ENCODE data around the gene BACH2.

BACH2 gene

DNA sequence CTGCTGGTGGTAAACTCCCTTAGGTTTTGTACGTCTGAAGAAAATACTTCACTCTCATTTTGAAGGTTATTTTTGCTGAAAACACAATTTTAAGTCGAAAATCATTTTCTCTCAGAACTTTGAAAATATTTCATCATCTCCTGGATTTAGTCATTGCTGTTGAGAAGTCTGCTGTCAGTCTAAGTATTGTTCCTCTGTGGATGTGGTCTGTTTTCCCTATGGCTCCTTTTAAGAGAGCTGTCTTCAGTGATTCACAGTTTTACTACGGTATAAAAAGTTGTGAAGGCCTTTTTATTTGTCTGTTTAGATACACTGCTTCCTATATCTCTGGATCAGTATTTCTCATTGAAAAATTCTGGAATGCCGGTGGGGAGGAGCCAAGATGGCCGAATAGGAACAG is 243.0 kb downstream of the BACH2 start:
- Histone ChIP-seq H3K4me3 (ENCODE audit: low read depth, low read length) (no peak overlapping the region), H3K27me3 (ENCODE audit: control insufficient read depth, insufficient read depth, low read length) (no peaks in the 10 kb centered on the region), H3K36me3 (ENCODE audit: control insufficient read depth, insufficient read depth, low read length) (no peaks in the 10 kb centered on the region), H3K9ac (no peak overlapping the region), H3K79me2 (no peaks in the 10 kb centered on the region), H3K4me2 (ENCODE audit: low read length) (no peak overlapping the region), H2AFZ (no peak overlapping the region), H3K4me1 (no peaks in the 10 kb centered on the region), H3K27ac (no peak overlapping the region), H3K9me3 (ENCODE audit: control insufficient read depth, low read length) (no peaks in the 10 kb centered on the region)
- TF ChIP-seq, protein P1, sequence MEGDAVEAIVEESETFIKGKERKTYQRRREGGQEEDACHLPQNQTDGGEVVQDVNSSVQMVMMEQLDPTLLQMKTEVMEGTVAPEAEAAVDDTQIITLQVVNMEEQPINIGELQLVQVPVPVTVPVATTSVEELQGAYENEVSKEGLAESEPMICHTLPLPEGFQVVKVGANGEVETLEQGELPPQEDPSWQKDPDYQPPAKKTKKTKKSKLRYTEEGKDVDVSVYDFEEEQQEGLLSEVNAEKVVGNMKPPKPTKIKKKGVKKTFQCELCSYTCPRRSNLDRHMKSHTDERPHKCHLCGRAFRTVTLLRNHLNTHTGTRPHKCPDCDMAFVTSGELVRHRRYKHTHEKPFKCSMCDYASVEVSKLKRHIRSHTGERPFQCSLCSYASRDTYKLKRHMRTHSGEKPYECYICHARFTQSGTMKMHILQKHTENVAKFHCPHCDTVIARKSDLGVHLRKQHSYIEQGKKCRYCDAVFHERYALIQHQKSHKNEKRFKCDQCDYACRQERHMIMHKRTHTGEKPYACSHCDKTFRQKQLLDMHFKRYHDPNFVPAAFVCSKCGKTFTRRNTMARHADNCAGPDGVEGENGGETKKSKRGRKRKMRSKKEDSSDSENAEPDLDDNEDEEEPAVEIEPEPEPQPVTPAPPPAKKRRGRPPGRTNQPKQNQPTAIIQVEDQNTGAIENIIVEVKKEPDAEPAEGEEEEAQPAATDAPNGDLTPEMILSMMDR (IDR thresholded peaks at IDR 0.05), result no peak

- no peak overlapping the region for H3K9ac ChIP-seq
- no peaks in the 10 kb centered on the region for H3K4me1 ChIP-seq
- H3K36me3 ChIP-seq (ENCODE audit: control insufficient read depth, insufficient read depth, low read length), result no peaks in the 10 kb centered on the region
- TF ChIP-seq, protein P1 (IDR thresholded peaks at IDR 0.05), result no peak
- H3K27me3 ChIP-seq (ENCODE audit: control insufficient read depth, insufficient read depth, low read length), result no peaks in the 10 kb centered on the region
- H3K4me2 ChIP-seq (ENCODE audit: low read length), result no peak overlapping the region
- H3K79me2 ChIP-seq, result no peaks in the 10 kb centered on the region
- H3K9me3 ChIP-seq (ENCODE audit: control insufficient read depth, low read length), result no peaks in the 10 kb centered on the region
- no peak overlapping the region for H3K27ac ChIP-seq
- no peak overlapping the region for H2AFZ ChIP-seq
- no peak overlapping the region for H3K4me3 ChIP-seq (ENCODE audit: low read depth, low read length)
These were observed 247.3 kb downstream of the BACH2 start for GRCh38 chr6:90049295-90049694.

GRCh38 chr6:90048206-90048967 is 248.3 kb downstream of the BACH2 start:
- H3K4me1 ChIP-seq, result no peaks in the 10 kb centered on the region
- H2AFZ ChIP-seq, result no peak overlapping the region
- no peak overlapping the region for H3K4me2 ChIP-seq (ENCODE audit: low read length)
- no peak overlapping the region for H3K4me3 ChIP-seq (ENCODE audit: low read depth, low read length)
- H3K9me3 ChIP-seq (ENCODE audit: control insufficient read depth, low read length), result no peaks in the 10 kb centered on the region
- no peak overlapping the region for H3K9ac ChIP-seq
- H3K27me3 ChIP-seq (ENCODE audit: control insufficient read depth, insufficient read depth, low read length), result no peaks in the 10 kb centered on the region
- TF ChIP-seq, protein P1 (IDR thresholded peaks at IDR 0.05), result no peak
- no peaks in the 10 kb centered on the region for H3K36me3 ChIP-seq (ENCODE audit: control insufficient read depth, insufficient read depth, low read length)
- H3K27ac ChIP-seq, result no peak overlapping the region
- H3K79me2 ChIP-seq, result no peaks in the 10 kb centered on the region

DNA sequence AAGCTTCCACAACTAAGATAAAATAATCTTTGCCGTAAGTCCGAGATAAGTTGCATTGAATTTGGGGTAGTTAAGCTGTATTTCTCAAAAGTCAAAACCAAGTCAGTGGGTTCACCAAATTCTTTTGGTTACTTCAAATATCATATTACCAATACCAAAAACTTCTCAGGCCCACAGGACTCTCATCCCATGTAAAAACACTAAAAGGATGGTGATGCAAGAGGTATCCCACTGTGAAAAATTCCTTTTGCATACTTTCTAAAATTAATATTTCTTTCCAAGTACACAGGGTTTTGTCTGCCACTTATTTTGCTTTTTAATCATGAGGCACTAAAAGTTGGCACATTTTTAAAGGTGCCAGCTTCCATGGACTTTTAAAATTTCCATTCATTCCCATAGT is 251.1 kb downstream of the BACH2 start:
- no peaks in the 10 kb centered on the region for H3K4me1 ChIP-seq
- H3K4me3 ChIP-seq (ENCODE audit: low read depth, low read length), result no peak overlapping the region
- no peak overlapping the region for H3K27ac ChIP-seq
- no peaks in the 10 kb centered on the region for H3K27me3 ChIP-seq (ENCODE audit: control insufficient read depth, insufficient read depth, low read length)
- TF ChIP-seq, protein P1 (IDR thresholded peaks at IDR 0.05), result no peak
- H2AFZ ChIP-seq, result no peak overlapping the region
- H3K36me3 ChIP-seq (ENCODE audit: control insufficient read depth, insufficient read depth, low read length), result no peaks in the 10 kb centered on the region
- no peaks in the 10 kb centered on the region for H3K9me3 ChIP-seq (ENCODE audit: control insufficient read depth, low read length)
- H3K4me2 ChIP-seq (ENCODE audit: low read length), result no peak overlapping the region
- H3K79me2 ChIP-seq, result no peaks in the 10 kb centered on the region
- no peak overlapping the region for H3K9ac ChIP-seq

DNA sequence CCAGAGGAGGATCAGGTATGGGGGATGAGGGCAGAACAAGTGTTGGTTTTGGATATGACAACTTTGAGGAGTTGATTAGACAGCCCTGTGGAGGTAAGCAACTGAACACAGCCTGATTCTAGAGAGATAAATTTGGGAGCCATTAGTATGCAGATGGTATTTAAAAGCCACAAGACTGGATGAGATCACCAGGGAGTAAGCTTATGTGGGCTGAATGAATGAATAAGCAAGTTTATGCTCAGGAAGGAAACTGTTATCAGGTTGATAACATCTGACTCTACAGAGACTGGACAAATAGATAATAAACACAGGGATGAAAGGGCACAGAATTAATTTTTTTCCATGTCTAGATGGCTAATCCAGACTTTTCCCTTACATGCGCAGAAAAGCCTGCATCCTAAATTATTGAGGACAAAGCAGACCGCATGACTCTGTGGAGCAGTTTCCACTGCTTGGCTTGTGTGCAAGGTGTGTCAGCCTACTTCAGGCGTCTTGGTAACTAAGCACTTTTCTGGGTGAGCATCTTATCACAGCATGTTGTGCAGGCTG is 251.7 kb downstream of the BACH2 start:
- Histone ChIP-seq H3K79me2 (no peaks in the 10 kb centered on the region), H3K9me3 (ENCODE audit: control insufficient read depth, low read length) (no peaks in the 10 kb centered on the region)
- TF ChIP-seq, protein P1 (IDR thresholded peaks at IDR 0.05), result no peak

More for the DNA sequence above, 251.7 kb downstream of the BACH2 start:
- Histone ChIP-seq H2AFZ (no peak overlapping the region), H3K36me3 (ENCODE audit: control insufficient read depth, insufficient read depth, low read length) (no peaks in the 10 kb centered on the region), H3K27ac (no peak overlapping the region), H3K27me3 (ENCODE audit: control insufficient read depth, insufficient read depth, low read length) (no peaks in the 10 kb centered on the region), H3K9ac (no peak overlapping the region), H3K4me1 (no peaks in the 10 kb centered on the region), H3K4me3 (ENCODE audit: low read depth, low read length) (no peak overlapping the region), H3K4me2 (ENCODE audit: low read length) (no peak overlapping the region)

Measured in parathyroid adenoma (tissue), 2 donors.